ENCODE results near the gene CSTPP1. TPM values are rescaled to one million over a fixed set of nuclear protein-coding genes. Genes with fewer than 3 reads are reported as not detected.

CSTPP1 gene, protein sequence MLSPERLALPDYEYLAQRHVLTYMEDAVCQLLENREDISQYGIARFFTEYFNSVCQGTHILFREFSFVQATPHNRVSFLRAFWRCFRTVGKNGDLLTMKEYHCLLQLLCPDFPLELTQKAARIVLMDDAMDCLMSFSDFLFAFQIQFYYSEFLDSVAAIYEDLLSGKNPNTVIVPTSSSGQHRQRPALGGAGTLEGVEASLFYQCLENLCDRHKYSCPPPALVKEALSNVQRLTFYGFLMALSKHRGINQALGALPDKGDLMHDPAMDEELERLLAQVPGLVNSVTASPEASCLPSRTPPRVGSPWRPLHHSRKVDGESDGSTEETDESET
- 10 to 100 TPM; 23.4 to 27.6 TPM for total RNA-seq

DNA sequence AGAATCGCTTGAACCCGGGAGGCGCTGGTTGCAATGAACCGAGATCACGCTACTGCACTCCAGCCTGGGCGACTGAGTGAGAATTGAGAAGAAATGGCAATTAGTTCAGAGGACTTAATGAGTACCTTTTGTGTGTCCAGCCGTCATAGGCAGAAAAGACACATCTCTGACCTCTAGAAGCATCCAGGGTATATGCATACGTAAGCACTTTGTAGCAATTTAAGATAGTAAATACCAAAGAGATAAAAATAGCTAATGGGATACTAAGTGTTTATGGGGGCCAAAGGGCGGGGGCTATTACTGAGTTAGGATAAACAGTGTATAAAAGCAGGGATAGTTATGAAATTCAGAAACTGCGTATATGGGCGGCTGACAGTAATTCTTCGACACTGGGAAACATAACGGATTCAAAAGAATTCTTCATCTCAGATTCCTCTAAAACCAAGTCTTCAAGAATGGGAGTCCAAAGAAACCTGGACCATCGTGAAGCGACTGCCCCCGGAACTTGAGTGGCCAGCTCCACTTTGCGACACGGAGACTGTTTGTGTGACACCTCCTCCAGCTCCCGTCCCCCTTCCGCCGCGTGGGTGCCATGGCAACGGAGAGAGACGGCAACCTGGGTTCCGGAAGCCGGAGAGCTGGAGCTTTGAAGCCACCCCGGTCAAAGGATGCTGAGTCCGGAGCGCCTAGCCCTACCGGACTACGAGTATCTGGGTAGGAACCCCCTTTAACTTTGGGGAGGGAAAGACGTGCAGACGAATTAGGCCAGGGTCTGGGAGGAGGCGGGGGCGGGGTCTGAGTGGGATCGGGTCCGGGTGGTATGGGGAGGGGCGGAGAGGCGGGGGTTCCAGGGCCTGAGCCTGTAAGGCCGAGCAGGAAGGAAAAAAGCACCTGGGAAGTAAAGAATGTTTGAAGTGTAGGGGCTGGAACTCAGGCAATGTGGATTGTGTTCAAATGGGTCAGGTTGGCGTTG is at the start of gene CSTPP1:
Gene CSTPP1, plus strand, starts transcription at position 624 of the 973 bp plus-strand sequence. Its CDS starts 45 bp downstream, at position 669.
- H3K36me3 ChIP-seq: no peaks in the 10 kb centered on the region
- no peaks in the 10 kb centered on the region for H3K27me3 ChIP-seq (replicated peaks; ENCODE audit: insufficient read depth)
- peak within 1 kb of the TSS; percentile 87 for H3K4me3 ChIP-seq
- no peaks in the 10 kb centered on the region for H3K9me3 ChIP-seq
- peak; percentile 79 for ATAC-seq (ENCODE audit: insufficient number of reproducible peaks, low FRiP score, low read depth)
- TF ChIP-seq, protein P1, sequence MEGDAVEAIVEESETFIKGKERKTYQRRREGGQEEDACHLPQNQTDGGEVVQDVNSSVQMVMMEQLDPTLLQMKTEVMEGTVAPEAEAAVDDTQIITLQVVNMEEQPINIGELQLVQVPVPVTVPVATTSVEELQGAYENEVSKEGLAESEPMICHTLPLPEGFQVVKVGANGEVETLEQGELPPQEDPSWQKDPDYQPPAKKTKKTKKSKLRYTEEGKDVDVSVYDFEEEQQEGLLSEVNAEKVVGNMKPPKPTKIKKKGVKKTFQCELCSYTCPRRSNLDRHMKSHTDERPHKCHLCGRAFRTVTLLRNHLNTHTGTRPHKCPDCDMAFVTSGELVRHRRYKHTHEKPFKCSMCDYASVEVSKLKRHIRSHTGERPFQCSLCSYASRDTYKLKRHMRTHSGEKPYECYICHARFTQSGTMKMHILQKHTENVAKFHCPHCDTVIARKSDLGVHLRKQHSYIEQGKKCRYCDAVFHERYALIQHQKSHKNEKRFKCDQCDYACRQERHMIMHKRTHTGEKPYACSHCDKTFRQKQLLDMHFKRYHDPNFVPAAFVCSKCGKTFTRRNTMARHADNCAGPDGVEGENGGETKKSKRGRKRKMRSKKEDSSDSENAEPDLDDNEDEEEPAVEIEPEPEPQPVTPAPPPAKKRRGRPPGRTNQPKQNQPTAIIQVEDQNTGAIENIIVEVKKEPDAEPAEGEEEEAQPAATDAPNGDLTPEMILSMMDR (IDR thresholded peaks at IDR 0.05): no peak
- H3K27ac ChIP-seq: peak within 1 kb of the TSS in 1 of 2 donors; percentile 9
- peaks cover 7 to 10% of the 10 kb centered on the region in 2 donors for H3K4me1 ChIP-seq (ENCODE audit: control insufficient read depth in 1 of 2, low read depth in 2 of 2)
- peak; percentile 91 for DNase-seq (ENCODE audit: low spot score)

DNA sequence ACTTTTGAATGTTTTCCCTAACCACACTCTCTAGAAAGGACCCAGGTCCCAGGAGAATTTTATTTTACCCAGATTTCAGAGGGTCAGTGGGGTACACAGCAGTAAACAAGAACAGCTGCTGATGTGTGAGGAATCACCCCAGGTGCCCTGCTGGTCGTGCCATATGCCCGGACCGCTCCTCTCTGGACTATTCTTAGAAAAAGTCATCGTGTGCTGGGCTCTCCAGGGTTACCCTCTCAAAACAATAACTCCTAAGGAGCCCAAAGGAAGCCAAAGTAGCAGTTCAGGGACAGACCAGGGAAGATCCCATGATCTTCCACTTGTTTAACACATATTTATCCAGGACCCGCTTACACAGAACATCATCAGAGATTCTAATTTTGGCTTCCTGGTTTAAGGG is 47.9 kb upstream of the CSTPP1 start:
- DNase-seq (ENCODE audit: low spot score) (no peak), ATAC-seq (ENCODE audit: insufficient number of reproducible peaks, low FRiP score, low read depth) (no peak)
- no peaks in the 10 kb centered on the region for H3K36me3 ChIP-seq
- TF ChIP-seq, protein P1 (IDR thresholded peaks at IDR 0.05): no peak
- no peak overlapping the region for H3K27ac ChIP-seq
- H3K27me3 ChIP-seq (replicated peaks; ENCODE audit: insufficient read depth): no peaks in the 10 kb centered on the region
- H3K4me1 ChIP-seq (ENCODE audit: control insufficient read depth in 1 of 2, low read depth in 2 of 2): no peaks in the 10 kb centered on the region
- H3K4me3 ChIP-seq: no peak overlapping the region
- no peaks in the 10 kb centered on the region for H3K9me3 ChIP-seq

DNA sequence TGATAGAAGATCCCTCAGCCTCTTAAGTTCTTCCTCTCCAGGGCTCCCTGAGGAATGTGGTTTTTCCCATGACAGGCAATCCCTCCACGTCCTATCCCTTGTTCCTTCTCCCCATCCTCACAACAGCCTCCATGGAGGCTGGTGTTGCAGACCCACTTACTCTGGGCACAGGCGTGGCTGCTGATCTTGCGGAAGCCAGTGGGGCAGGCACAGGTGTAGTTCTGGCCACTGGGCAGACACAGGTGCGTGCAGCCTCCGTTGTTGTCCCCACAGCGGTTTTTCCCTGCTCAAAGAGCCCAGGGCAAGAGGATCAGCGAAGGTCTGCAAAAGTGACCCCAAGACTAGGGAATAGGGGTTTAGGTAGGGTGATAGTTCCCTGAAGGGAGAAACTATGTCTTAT is 47.3 kb upstream of the CSTPP1 start:
- Histone ChIP-seq H3K4me3 (no peak overlapping the region), H3K4me1 (ENCODE audit: control insufficient read depth in 1 of 2, low read depth in 2 of 2) (no peaks in the 10 kb centered on the region), H3K36me3 (no peaks in the 10 kb centered on the region), H3K9me3 (no peaks in the 10 kb centered on the region), H3K27me3 (replicated peaks; ENCODE audit: insufficient read depth) (no peaks in the 10 kb centered on the region), H3K27ac (no peak overlapping the region)
- ATAC-seq (ENCODE audit: insufficient number of reproducible peaks, low FRiP score, low read depth) (no peak), DNase-seq (ENCODE audit: low spot score) (no peak)
- TF ChIP-seq, protein P1 (IDR thresholded peaks at IDR 0.05): no peak

DNA sequence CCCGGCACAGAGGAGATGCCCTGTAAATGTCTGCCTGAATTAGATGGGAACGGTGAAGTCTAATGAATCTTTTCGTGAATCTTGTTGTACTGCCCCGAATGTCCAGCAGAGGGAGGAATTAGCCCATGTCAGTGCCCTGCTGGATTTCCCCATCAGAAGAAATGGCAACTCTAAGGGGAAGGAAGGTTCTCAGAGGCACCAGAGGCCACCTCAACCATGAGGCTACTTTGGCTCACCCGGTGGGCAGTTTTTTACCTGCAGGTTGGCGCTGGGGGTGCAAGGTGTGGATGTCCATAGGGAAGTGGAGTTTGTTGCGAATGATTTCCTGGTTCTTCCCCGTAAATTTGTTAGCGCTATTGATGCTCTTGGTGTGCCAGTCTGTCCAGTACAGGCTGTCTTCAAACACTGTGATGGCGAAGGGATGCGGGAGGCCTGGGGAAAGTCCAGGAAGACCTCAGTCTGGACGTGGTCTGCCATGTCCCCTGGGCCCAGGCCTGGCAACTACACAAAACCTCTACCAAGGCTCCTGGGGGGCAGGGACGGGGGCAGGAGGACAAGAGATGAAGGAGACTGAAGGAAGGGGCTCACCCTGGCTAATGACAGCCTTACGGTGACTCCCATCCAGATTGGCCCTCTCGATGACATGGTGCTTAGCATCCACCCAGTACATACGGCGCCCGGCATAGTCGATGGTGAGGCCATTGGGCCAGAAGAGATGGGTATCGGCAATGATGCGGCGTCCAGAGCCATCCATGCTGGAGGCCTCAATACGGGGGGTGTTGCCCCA is 46.7 kb upstream of the CSTPP1 start:
- Histone ChIP-seq H3K4me3 (no peak overlapping the region), H3K36me3 (no peaks in the 10 kb centered on the region), H3K27me3 (replicated peaks; ENCODE audit: insufficient read depth) (no peaks in the 10 kb centered on the region), H3K27ac (no peak overlapping the region), H3K9me3 (no peaks in the 10 kb centered on the region), H3K4me1 (ENCODE audit: control insufficient read depth in 1 of 2, low read depth in 2 of 2) (no peaks in the 10 kb centered on the region)
- DNase-seq (ENCODE audit: low spot score): peak; percentile 45
- TF ChIP-seq, protein P1 (IDR thresholded peaks at IDR 0.05): peak; percentile 90
- ATAC-seq (ENCODE audit: insufficient number of reproducible peaks, low FRiP score, low read depth): peak; percentile 54
